SU-DHL-6 (cell line): ENCODE measurements around the gene SEMA5A.

Experiments used
- H2AFZ ChIP-seq: fragments of 200-600 bp; sonication (generic); 2 replicates; pipeline ENCODE4 v1.6.1; 2014; ENCODE audit warnings: low read depth, mild to moderate bottlenecking, moderate library complexity, mixed read lengths, antibody characterized with exemption, low read length; ENCODE audit not compliant: severe bottlenecking
- H3F3A ChIP-seq: fragments of 200-600 bp; shearing (Covaris generic); 2 replicates; pipeline ENCODE4 v1.6.0; 2016; ENCODE audit warnings: antibody characterized with exemption, mild to moderate bottlenecking; ENCODE audit not compliant: insufficient read depth
- H3K27ac ChIP-seq: fragments of 200-600 bp; sonication (generic); 2 replicates; pipeline ENCODE4 v1.5.1; 2016; ENCODE audit warnings: low read depth, mild to moderate bottlenecking, low read length, moderate library complexity, mixed read lengths
- H3K27me3 ChIP-seq: fragments of 200-600 bp; sonication (generic), shearing (Covaris generic); 2 replicates; pipeline ENCODE4 v1.6.0; 2014; ENCODE audit warnings: mild to moderate bottlenecking, low read length
- H3K36me3 ChIP-seq: fragments of 200-600 bp; sonication (generic); 2 replicates; pipeline ENCODE4 v1.6.1; 2014; ENCODE audit warnings: mild to moderate bottlenecking, low read length, mixed read lengths
- H3K4me2 ChIP-seq: fragments of 300-600, 200-600 bp; shearing (Covaris generic), sonication (generic); 2 replicates; pipeline ENCODE4 v1.6.0; 2014; ENCODE audit warnings: low read length, low read depth, mild to moderate bottlenecking; ENCODE audit not compliant: poor library complexity, severe bottlenecking
- H3K4me3 ChIP-seq: fragments of 200-600 bp; sonication (generic); 2 replicates; pipeline ENCODE4 v1.5.1; 2014; ENCODE audit warnings: antibody characterized with exemption, low read length, mild to moderate bottlenecking, mixed read lengths; ENCODE audit not compliant: insufficient read depth, poor library complexity, severe bottlenecking
- H3K79me2 ChIP-seq: fragments of 200-600 bp; sonication (generic); 2 replicates; pipeline ENCODE4 v1.6.1; 2014; ENCODE audit warnings: mild to moderate bottlenecking, low read length, moderate library complexity; ENCODE audit not compliant: insufficient read depth
- H3K9ac ChIP-seq: fragments of 200-600 bp; sonication (generic); 2 replicates; pipeline ENCODE4 v1.7.0; 2014; ENCODE audit warnings: mild to moderate bottlenecking, low read length
- H3K9me2 ChIP-seq: fragments of 200-600 bp; sonication (generic); replicated peaks from 2 replicates; pipeline ENCODE4 v1.6.1; 2014; ENCODE audit warnings: low read length; ENCODE audit not compliant: insufficient read depth
- H3K9me3 ChIP-seq: fragments of 200-600 bp; sonication (generic); 2 replicates; pipeline ENCODE4 v1.6.1; 2014; ENCODE audit warnings: low read length, mixed read lengths; ENCODE audit not compliant: insufficient read depth
- H4K20me1 ChIP-seq: fragments of 200-600 bp; sonication (generic); 2 replicates; pipeline ENCODE4 v1.6.1; 2014; ENCODE audit warnings: low read depth, mild to moderate bottlenecking, antibody characterized with exemption, low read length, moderate library complexity, mixed read lengths
- CTCF ChIP-seq: fragments of 200-600 bp; sonication (generic); IDR thresholded peaks from one replicate; pipeline ENCODE4 v1.5.1; 2017; ENCODE audit warnings: antibody characterized with exemption, mild to moderate bottlenecking, low read length, moderate library complexity; ENCODE audit not compliant: insufficient read depth, poor library complexity, severe bottlenecking
- EZH2phosphoT487 ChIP-seq: fragments of 200-600 bp; sonication (generic), shearing (Covaris generic); conservative IDR thresholded peaks from 2 replicates; pipeline ENCODE4 v1.6.1; 2018; ENCODE audit warnings: mild to moderate bottlenecking, antibody characterized with exemption, low read length, moderate library complexity, mixed read lengths

Gene SEMA5A

GRCh38 chr5:9490494-9491097, 55.3 kb downstream of the SEMA5A start:
- Histone ChIP-seq H3K27ac (no peak overlapping the region), H3K9ac (no peak overlapping the region), H3K27me3 (no peaks in the 10 kb centered on the region), H3K4me2 (no peak overlapping the region), H3K36me3 (no peaks in the 10 kb centered on the region), H4K20me1 (no peaks in the 10 kb centered on the region), H3K4me3 (no peak overlapping the region), H3K79me2 (no peaks in the 10 kb centered on the region), H3F3A (no peaks in the 10 kb centered on the region), H3K9me3 (no peaks in the 10 kb centered on the region), H2AFZ (no peak overlapping the region), H3K9me2 (no peaks in the 10 kb centered on the region)
- TF ChIP-seq CTCF (no peak), EZH2phosphoT487 (no peak)

- Histone ChIP-seq H3K4me2 (no peak overlapping the region), H3F3A (no peaks in the 10 kb centered on the region), H3K9me3 (no peaks in the 10 kb centered on the region), H3K36me3 (no peaks in the 10 kb centered on the region), H3K4me3 (no peak overlapping the region), H4K20me1 (no peaks in the 10 kb centered on the region), H3K79me2 (no peaks in the 10 kb centered on the region), H3K27ac (no peak overlapping the region), H3K27me3 (no peaks in the 10 kb centered on the region), H3K9me2 (no peaks in the 10 kb centered on the region), H2AFZ (no peak overlapping the region), H3K9ac (no peak overlapping the region)
- TF ChIP-seq CTCF (no peak), EZH2phosphoT487 (no peak)
These were observed 62.1 kb downstream of the SEMA5A start for GRCh38 chr5:9483779-9484178.

GRCh38 chr5:9483243-9483642, 62.6 kb downstream of the SEMA5A start:
- H3K9ac ChIP-seq, result no peak overlapping the region
- H3F3A ChIP-seq, result no peaks in the 10 kb centered on the region
- no peaks in the 10 kb centered on the region for H3K36me3 ChIP-seq
- H4K20me1 ChIP-seq, result no peaks in the 10 kb centered on the region
- H3K27me3 ChIP-seq, result no peaks in the 10 kb centered on the region
- no peaks in the 10 kb centered on the region for H3K9me3 ChIP-seq
- no peaks in the 10 kb centered on the region for H3K79me2 ChIP-seq
- H3K27ac ChIP-seq, result no peak overlapping the region
- H2AFZ ChIP-seq, result no peak overlapping the region
- no peak overlapping the region for H3K4me3 ChIP-seq
- no peak overlapping the region for H3K4me2 ChIP-seq
- TF ChIP-seq EZH2phosphoT487 (no peak), CTCF (no peak)
- no peaks in the 10 kb centered on the region for H3K9me2 ChIP-seq

GRCh38 chr5:9482381-9482780, 63.5 kb downstream of the SEMA5A start:
- Histone ChIP-seq H3K79me2 (no peaks in the 10 kb centered on the region), H3K4me3 (no peak overlapping the region), H3K9me2 (no peaks in the 10 kb centered on the region), H3K9me3 (no peaks in the 10 kb centered on the region), H3K36me3 (no peaks in the 10 kb centered on the region), H3K4me2 (no peak overlapping the region), H4K20me1 (no peaks in the 10 kb centered on the region), H3K27me3 (no peaks in the 10 kb centered on the region), H3K27ac (no peak overlapping the region), H3K9ac (no peak overlapping the region), H2AFZ (no peak overlapping the region), H3F3A (no peaks in the 10 kb centered on the region)
- TF ChIP-seq EZH2phosphoT487 (no peak), CTCF (no peak)
